K562 (cell line): Measurements from ENCODE around the gene FRMD4B. TPM values are rescaled to one million over a fixed set of nuclear protein-coding genes. Genes with fewer than 3 reads are reported as not detected.
"Not testable (repeated sequence)": the region's sequence is repeated elsewhere in the genome, so short reads cannot be mapped to it uniquely, and the experiment has no call there.

ENCODE experiments used
- ATAC-seq: fragments of 200-7000 bp; cut with Tn5 transposase; 3 replicates; pipeline ENCODE4 v1.9.1; 2020; ENCODE audit warnings: moderate library complexity
- BruUV-seq: library from RNA; stranded (reverse); fragments of 400-500 nt; replicated peaks from 2 replicates; lab custom pipeline; 2021; lab: Mats Ljungman, UMichigan
- CTCF ChIA-PET: fragments of 300-600 bp; formaldehyde crosslinking; extraction: SDS; loops from one replicate; lab custom pipeline; 2021; ENCODE audit warnings: low intra/inter-chr PET ratio; lab: Yijun Ruan, JAX
- POLR2A ChIA-PET: fragments of 300-600, 350-650 bp; sonication (Branson Sonifier 250); formaldehyde crosslinking; extraction: SDS; loops from one replicate; lab custom pipeline; 2021; ENCODE audit warnings: antibody characterized with exemption, inconsistent platforms; lab: Yijun Ruan, JAX
- DNase-seq, 4 experiments: peaks; one replicate each; pipeline versions ENCODE4 v3.0.0 to v3.0.0-alpha.2; 2011 to 2018; ENCODE audit warnings: low spot score in 3 of 4, mixed read lengths in 3 of 4; ENCODE audit errors: extremely low read depth in 1 of 4
- FAIRE-seq: peaks from 2 replicates; lab custom pipeline; 2011; peaks lifted over from hg19 to GRCh38; lab: Jason Lieb, UNC
- H2AFZ ChIP-seq: 2 replicates; pipeline ENCODE4 v1.6.0; 2011; ENCODE audit warnings: low read depth, low read length, control low read depth, inconsistent platforms
- H3K27ac ChIP-seq: fragments of 200-600 bp; 3 replicates; pipeline ENCODE4 v1.8.0; 2011; ENCODE audit warnings: low read depth, mild to moderate bottlenecking, control low read depth, inconsistent platforms, low read length, moderate library complexity, mixed read lengths; ENCODE audit errors: extremely low read depth
- H3K27me3 ChIP-seq, 2 experiments: fragments of 300-600 bp in 1 of 2; 2 replicates in 1 of 2; 3 replicates in 1 of 2; pipeline versions ENCODE4 v1.6.0 to v1.8.0; 2011; ENCODE audit warnings: inconsistent platforms in 2 of 2, low read length in 2 of 2, mild to moderate bottlenecking in 1 of 2, mixed read lengths in 1 of 2, moderate library complexity in 1 of 2; ENCODE audit not compliant: control insufficient read depth in 2 of 2, insufficient read depth in 2 of 2
- H3K36me3 ChIP-seq: fragments of 300-600 bp; 3 replicates; pipeline ENCODE4 v1.8.0; 2011; ENCODE audit warnings: mild to moderate bottlenecking, low read length, inconsistent platforms; ENCODE audit not compliant: control insufficient read depth, insufficient read depth
- H3K4me1 ChIP-seq, 2 experiments: fragments of 200-600 bp in 1 of 2; replicated peaks in 1 of 2; 2 replicates in 1 of 2; 3 replicates in 1 of 2; pipeline versions ENCODE4 v1.5.1 to v1.8.0; 2011; ENCODE audit warnings: inconsistent platforms in 2 of 2, low read length in 2 of 2, mild to moderate bottlenecking in 1 of 2, mixed read lengths in 1 of 2, moderate library complexity in 1 of 2; ENCODE audit not compliant: control insufficient read depth in 2 of 2, insufficient read depth in 2 of 2
- H3K4me2 ChIP-seq: 2 replicates; pipeline ENCODE4 v1.6.1; 2011; ENCODE audit warnings: low read length, control low read depth, inconsistent platforms, mixed read lengths; ENCODE audit not compliant: insufficient read depth
- H3K4me3 ChIP-seq: fragments of 200-600 bp; sonication (generic), shearing (Covaris generic); 2 replicates; pipeline ENCODE4 v1.5.1; 2016; ENCODE audit warnings: control low read depth, inconsistent platforms
- H3K79me2 ChIP-seq: fragments of 200-600 bp; 3 replicates; pipeline ENCODE4 v1.8.0; 2011; ENCODE audit warnings: low read length, inconsistent platforms; ENCODE audit not compliant: control insufficient read depth, insufficient read depth
- H3K9ac ChIP-seq, 2 experiments: 2 replicates each; pipeline versions ENCODE4 v1.6.0 to v1.6.1; 2011; ENCODE audit warnings: low read depth in 2 of 2, low read length in 2 of 2, control low read depth in 1 of 2, inconsistent platforms in 1 of 2, mild to moderate bottlenecking in 1 of 2, mixed read lengths in 1 of 2; ENCODE audit not compliant: insufficient read depth in 1 of 2
- H3K9me1 ChIP-seq: one replicate; pipeline ENCODE4 v1.6.0; 2011; ENCODE audit warnings: inconsistent platforms, mild to moderate bottlenecking, low read length, moderate library complexity; ENCODE audit not compliant: control insufficient read depth, insufficient read depth
- H3K9me3 ChIP-seq: replicated peaks from 2 replicates; pipeline ENCODE4 v1.5.1; 2011; ENCODE audit warnings: low read depth, low read length, inconsistent platforms; ENCODE audit not compliant: control insufficient read depth, insufficient read depth
- H4K20me1 ChIP-seq: replicated peaks from 2 replicates; pipeline ENCODE4 v1.6.1; 2011; ENCODE audit warnings: low read length, inconsistent platforms, mixed read lengths; ENCODE audit not compliant: control insufficient read depth, insufficient read depth
- CREB3 ChIP-seq: fragments of 450-650 bp; conservative IDR thresholded peaks from 2 replicates; pipeline ENCODE4 v1.6.1; 2016; ENCODE audit warnings: missing genetic modification characterization, low read depth, mild to moderate bottlenecking, missing compliant biosample characterization, moderate library complexity
- WGBS: fragments of 100-300 bp; shearing (Covaris generic); methylation state at CpG from one replicate; pipeline ENCODE4 v1.1.6; 2016; ENCODE audit warnings: low coverage, mixed read lengths; ENCODE audit not compliant: insufficient coverage; ENCODE audit errors: missing lambda C conversion rate; 5-methylcytosine and 5-hydroxymethylcytosine counted together
- in situ Hi-C: fragments of 300-500 bp; cut with MboI; formaldehyde crosslinking; loops from 4 replicates; pipeline ENCODE4 v1.15.0; 2018; ENCODE audit warnings: inconsistent platforms, mixed read lengths
- intact Hi-C: fragments of 100-400 bp; cut with micrococcal nuclease; formaldehyde crosslinking; loops from 2 replicates; pipeline ENCODE4 v1.14.2; 2022
- polyA plus RNA-seq, 8 experiments: library from polyadenylated mRNA; depleted of rRNA in 4 of 8; stranded (reverse) in 5 of 8; unstranded in 3 of 8; fragments of >200 nt; fragmentation: Nextera tagmentation in 2 of 8; fragmentation: Illumina TruSeq in 1 of 8; extraction: Ambion mirVana in 2 of 8; extraction: Trizol in 1 of 8; gene quantifications; 2 replicates each; pipeline versions ENCODE4 v1.2.1 to v1.2.3, GENCODE V29; 2011 to 2014; ENCODE audit warnings: inconsistent platforms in 1 of 8, missing spikeins in 1 of 8
- total RNA-seq, 7 experiments: library from RNA; depleted of rRNA in 6 of 7; stranded (reverse); fragments of >200 nt in 6 of 7; fragmentation: Illumina TruSeq in 2 of 7; extraction: Trizol in 2 of 7; gene quantifications; 2 replicates each; pipeline versions ENCODE4 v1.2.1 to v1.2.3, GENCODE V29; 2011 to 2021; ENCODE audit warnings: low replicate concordance in 1 of 7
- TF ChIP-seq, protein P1 (sequence below), 2 experiments: fragments of 450-650 bp; formaldehyde crosslinking in 1 of 2; IDR thresholded peaks; 2 replicates each; pipeline versions ENCODE4 v1.4.0 to v1.6.1; 2014 to 2020; ENCODE audit warnings: mild to moderate bottlenecking in 2 of 2, borderline replicate concordance in 1 of 2, low read depth in 1 of 2

Gene FRMD4B
- total and polyA plus RNA-seq, 9 of the 15 experiments (the other 6 are each of a cell fraction or from before 2014, with no cell fraction given) = 0.03 to 0.09 (median 0.04) TPM; not detected in 3

DNA sequence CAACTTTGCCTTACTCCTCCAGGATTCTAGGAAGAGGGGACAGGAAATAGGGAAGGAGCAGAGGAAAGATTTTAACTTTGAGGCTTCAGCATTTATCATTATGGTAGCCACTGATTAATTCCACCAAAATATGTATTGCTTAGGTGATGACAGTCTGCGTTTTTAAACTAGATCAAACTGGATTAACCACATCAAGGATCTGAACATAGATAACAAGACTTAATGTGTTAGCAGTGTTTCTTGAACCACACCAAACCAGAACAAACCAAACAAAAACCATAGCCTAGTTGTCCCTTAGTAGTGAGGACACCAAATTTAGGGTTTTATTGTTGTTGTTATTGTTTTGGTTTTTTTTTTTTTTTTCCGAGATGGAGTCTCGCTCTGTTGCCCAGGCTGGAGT lies 150.0 kb downstream of the FRMD4B start:
- Histone ChIP-seq H3K79me2 (no peaks in the 10 kb centered on the region), H3K4me1 (no peaks in the 10 kb centered on the region), H3K4me3 (no peak overlapping the region), H3K9me1 (no peaks in the 10 kb centered on the region), H3K27ac (no peak overlapping the region), H3K9me3 (no peaks in the 10 kb centered on the region), H3K9ac (no peak overlapping the region), H3K4me2 (no peak overlapping the region), H4K20me1 (no peaks in the 10 kb centered on the region), H3K27me3 (peaks cover 2 to 22% of the 10 kb centered on the region in 2 experiments; a peak in 3 of 5 replicates), H3K36me3 (no peaks in the 10 kb centered on the region), H2AFZ (no peak overlapping the region)
- TF ChIP-seq CREB3 (tag) = no peak
- TF ChIP-seq, protein P1, sequence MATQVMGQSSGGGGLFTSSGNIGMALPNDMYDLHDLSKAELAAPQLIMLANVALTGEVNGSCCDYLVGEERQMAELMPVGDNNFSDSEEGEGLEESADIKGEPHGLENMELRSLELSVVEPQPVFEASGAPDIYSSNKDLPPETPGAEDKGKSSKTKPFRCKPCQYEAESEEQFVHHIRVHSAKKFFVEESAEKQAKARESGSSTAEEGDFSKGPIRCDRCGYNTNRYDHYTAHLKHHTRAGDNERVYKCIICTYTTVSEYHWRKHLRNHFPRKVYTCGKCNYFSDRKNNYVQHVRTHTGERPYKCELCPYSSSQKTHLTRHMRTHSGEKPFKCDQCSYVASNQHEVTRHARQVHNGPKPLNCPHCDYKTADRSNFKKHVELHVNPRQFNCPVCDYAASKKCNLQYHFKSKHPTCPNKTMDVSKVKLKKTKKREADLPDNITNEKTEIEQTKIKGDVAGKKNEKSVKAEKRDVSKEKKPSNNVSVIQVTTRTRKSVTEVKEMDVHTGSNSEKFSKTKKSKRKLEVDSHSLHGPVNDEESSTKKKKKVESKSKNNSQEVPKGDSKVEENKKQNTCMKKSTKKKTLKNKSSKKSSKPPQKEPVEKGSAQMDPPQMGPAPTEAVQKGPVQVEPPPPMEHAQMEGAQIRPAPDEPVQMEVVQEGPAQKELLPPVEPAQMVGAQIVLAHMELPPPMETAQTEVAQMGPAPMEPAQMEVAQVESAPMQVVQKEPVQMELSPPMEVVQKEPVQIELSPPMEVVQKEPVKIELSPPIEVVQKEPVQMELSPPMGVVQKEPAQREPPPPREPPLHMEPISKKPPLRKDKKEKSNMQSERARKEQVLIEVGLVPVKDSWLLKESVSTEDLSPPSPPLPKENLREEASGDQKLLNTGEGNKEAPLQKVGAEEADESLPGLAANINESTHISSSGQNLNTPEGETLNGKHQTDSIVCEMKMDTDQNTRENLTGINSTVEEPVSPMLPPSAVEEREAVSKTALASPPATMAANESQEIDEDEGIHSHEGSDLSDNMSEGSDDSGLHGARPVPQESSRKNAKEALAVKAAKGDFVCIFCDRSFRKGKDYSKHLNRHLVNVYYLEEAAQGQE (IDR thresholded peaks at IDR 0.05; ENCODE audit: borderline replicate concordance) = peak; percentile 38
- TF ChIP-seq, protein P1 (CRISPR knock-in tag; IDR thresholded peaks at IDR 0.05; ENCODE audit: low read depth) = no peak
- CTCF ChIA-PET = no interaction called here
- WGBS = 7% methylated on average over 3 of the region's 3 CpGs
- ATAC-seq (no peak), DNase-seq (no peak), FAIRE-seq (no peak)
- intact Hi-C loops (no loop called here), in situ Hi-C loops (no loop called here)
- POLR2A ChIA-PET = interaction anchor here (0.6 kb wide), 1 partner anchor 430 kb away, joined by 3 read pairs; no protein-coding TSS in a partner anchor
- BruUV-seq = no TSS peak

GRCh38 chr3:69235227-69235626 lies 150.7 kb downstream of the FRMD4B start:
- H3K27me3 ChIP-seq = peaks cover 2 to 20% of the 10 kb centered on the region in 2 experiments; a peak in 2 of 5 replicates
- ChIA-PET CTCF (interaction anchor here (0.6 kb wide), 1 partner anchor 173 kb away, joined by 3 read pairs; no protein-coding TSS in a partner anchor), POLR2A (interaction anchor here (0.6 kb wide), 1 partner anchor 431 kb away, joined by 3 read pairs; no protein-coding TSS in a partner anchor)
- BruUV-seq, H3K4me3 ChIP-seq, H3K36me3 ChIP-seq, H3K9ac ChIP-seq, H3K79me2 ChIP-seq, H2AFZ ChIP-seq, FAIRE-seq, H4K20me1 ChIP-seq, H3K27ac ChIP-seq, DNase-seq, in situ Hi-C loops, H3K4me2 ChIP-seq, H3K9me1 ChIP-seq, H3K4me1 ChIP-seq, H3K9me3 ChIP-seq, ATAC-seq, intact Hi-C loops: not testable (repeated sequence)
- 3% methylated on average over 4 of the region's 4 CpGs for WGBS
